NCI-H146 treated with DMSO at 0.1 percent for 48 hours (cell line): ENCODE data around the gene EPHB4.
"Not testable (repeated sequence)": the region's sequence is repeated elsewhere in the genome, so short reads cannot be mapped to it uniquely, and the experiment has no call there.

Source experiments
- DNase-seq: peaks from one replicate; lab custom pipeline; 2025; ENCODE audit not compliant: unreplicated experiment; lab: John Stamatoyannopoulos, UW

Gene EPHB4

GRCh38 chr7:100822236-100823139, 4.8 kb downstream of the EPHB4 start:
- no peak for DNase-seq

GRCh38 chr7:100819586-100819985, 7.7 kb downstream of the EPHB4 start:
- no peak for DNase-seq

- DNase-seq: no peak
Observed at GRCh38 chr7:100818825-100819224, 8.5 kb downstream of the EPHB4 start.

- DNase-seq: no peak
Observed at GRCh38 chr7:100818366-100818765, 9.0 kb downstream of the EPHB4 start.

GRCh38 chr7:100817097-100817496, 10.2 kb downstream of the EPHB4 start:
- DNase-seq: no peak

GRCh38 chr7:100816515-100816914, 10.8 kb downstream of the EPHB4 start:
- DNase-seq: not testable (repeated sequence)

- no peak for DNase-seq
Observed at GRCh38 chr7:100812729-100813128, 14.6 kb downstream of the EPHB4 start.

GRCh38 chr7:100811480-100811879, 15.8 kb downstream of the EPHB4 start:
- no peak for DNase-seq

GRCh38 chr7:100808354-100808875, 18.9 kb downstream of the EPHB4 start:
- no peak for DNase-seq

GRCh38 chr7:100806883-100807282, 20.4 kb downstream of the EPHB4 start:
- DNase-seq: not testable (repeated sequence)

GRCh38 chr7:100806276-100806675, 21.0 kb downstream of the EPHB4 start:
- no peak for DNase-seq

GRCh38 chr7:100804681-100805431, 22.5 kb downstream of the EPHB4 start:
- no peak for DNase-seq

GRCh38 chr7:100803398-100804161, 23.7 kb downstream of the EPHB4 start:
- peak; percentile 62 for DNase-seq

- no peak for DNase-seq
Observed at GRCh38 chr7:100802951-100803350, 24.4 kb downstream of the EPHB4 start.

GRCh38 chr7:100801833-100802568, 25.3 kb downstream of the EPHB4 start:
- peak; percentile 63 for DNase-seq

GRCh38 chr7:100799037-100799896, 28.1 kb downstream of the EPHB4 start:
- peak; percentile 19 for DNase-seq

- no peak for DNase-seq
Observed at GRCh38 chr7:100794741-100795140, 32.6 kb downstream of the EPHB4 start.

GRCh38 chr7:100793806-100794660, 33.3 kb downstream of the EPHB4 start:
- DNase-seq: peak; percentile 13
